OCI-LY7 (cell line): ENCODE measurements around the gene ARHGAP24. TPM values are rescaled to one million over a fixed set of nuclear protein-coding genes. Genes with fewer than 3 reads are reported as not detected.
A peak's percentile ranks its signal among the peaks of the same experiment; 100 is the strongest.

ENCODE experiments used
- BruUV-seq: library from RNA; stranded (reverse); fragments of 400-500 nt; replicated peaks from 2 replicates; lab custom pipeline; 2021; lab: Mats Ljungman, UMichigan
- CTCF ChIA-PET: fragments of 300-600 bp; sonication (Branson Sonifier 250); formaldehyde crosslinking; loops from one replicate; lab custom pipeline; 2022; ENCODE audit warnings: antibody characterized with exemption; ENCODE audit not compliant: unreplicated experiment; lab: Charles Lee
- POLR2A ChIA-PET: fragments of 300-600 bp; sonication (Branson Sonifier 250); formaldehyde crosslinking; loops from one replicate; lab custom pipeline; 2022; ENCODE audit warnings: antibody characterized with exemption; lab: Charles Lee
- DNase-seq: peaks from one replicate; pipeline ENCODE4 v3.0.0-alpha.2; 2015; ENCODE audit warnings: low spot score
- H2AFZ ChIP-seq: fragments of 200-600 bp; sonication (generic), shearing (Covaris generic); 2 replicates; pipeline ENCODE4 v1.6.1; 2014; ENCODE audit warnings: mild to moderate bottlenecking, antibody characterized with exemption, low read length, moderate library complexity
- H3K27ac ChIP-seq: fragments of 200-600 bp; sonication (generic); 2 replicates; pipeline ENCODE4 v1.5.1; 2014; ENCODE audit warnings: mixed run types, low read depth, mild to moderate bottlenecking, moderate library complexity, low read length, inconsistent platforms; ENCODE audit not compliant: poor library complexity, severe bottlenecking
- H3K36me3 ChIP-seq: fragments of 200-600 bp; sonication (generic); 2 replicates; pipeline ENCODE4 v1.6.1; 2014; ENCODE audit warnings: mild to moderate bottlenecking, antibody characterized with exemption, low read length, moderate library complexity, mixed read lengths; ENCODE audit not compliant: insufficient read depth
- H3K4me1 ChIP-seq: fragments of 200-600 bp; sonication (generic); 2 replicates; pipeline ENCODE4 v1.5.1; 2014; ENCODE audit warnings: mild to moderate bottlenecking, low read length; ENCODE audit not compliant: insufficient read depth, poor library complexity, severe bottlenecking
- H3K4me2 ChIP-seq: fragments of 200-600 bp; sonication (generic); 2 replicates; pipeline ENCODE4 v1.6.1; 2014; ENCODE audit warnings: mild to moderate bottlenecking, low read length
- H3K4me3 ChIP-seq: fragments of 200-600 bp; sonication (generic); 2 replicates; pipeline ENCODE4 v1.5.1; 2014; ENCODE audit warnings: mild to moderate bottlenecking, low read depth, low read length; ENCODE audit not compliant: poor library complexity, severe bottlenecking
- H3K79me2 ChIP-seq: fragments of 200-600 bp; sonication (generic); 2 replicates; pipeline ENCODE4 v1.6.1; 2016; ENCODE audit warnings: low read depth, mild to moderate bottlenecking, low read length, moderate library complexity, mixed read lengths; ENCODE audit not compliant: insufficient read depth
- H3K9me2 ChIP-seq: fragments of 200-600 bp; sonication (generic); 2 replicates; pipeline ENCODE4 v1.6.1; 2016; ENCODE audit warnings: mild to moderate bottlenecking, low read length, mixed read lengths; ENCODE audit not compliant: insufficient read depth
- H3K9me3 ChIP-seq: fragments of 200-600 bp; sonication (generic); 2 replicates; pipeline ENCODE4 v1.6.1; 2014; ENCODE audit warnings: mild to moderate bottlenecking, mixed run types, low read length, mixed read lengths
- H4K20me1 ChIP-seq: fragments of 200-600 bp; sonication (generic); 2 replicates; pipeline ENCODE4 v1.6.1; 2014; ENCODE audit warnings: mild to moderate bottlenecking, antibody characterized with exemption, low read length, moderate library complexity, mixed read lengths; ENCODE audit not compliant: insufficient read depth
- EZH2phosphoT487 ChIP-seq: fragments of 200-600 bp; sonication (generic); IDR thresholded peaks from 2 replicates; pipeline ENCODE4 v1.6.1; 2018; ENCODE audit warnings: low read depth, borderline replicate concordance, mild to moderate bottlenecking, mixed run types, antibody characterized with exemption, low read length, moderate library complexity, mixed read lengths
- intact Hi-C: fragments of 100-400 bp; cut with micrococcal nuclease; formaldehyde crosslinking; loops from one replicate; pipeline ENCODE4 v1.10.0; 2022; ENCODE audit not compliant: unreplicated experiment
- total RNA-seq, 2 experiments: library from RNA; depleted of rRNA in 1 of 2; stranded (reverse); fragments of >200 nt in 1 of 2; shearing (Covaris generic) in 1 of 2; gene quantifications; 2 replicates each; pipeline ENCODE4 v1.2.3, GENCODE V29; 2014 to 2022
- TF ChIP-seq, protein P1 (sequence below): fragments of 200-600 bp; sonication (generic); conservative IDR thresholded peaks from 2 replicates; pipeline ENCODE4 v1.5.1; 2014; ENCODE audit warnings: mild to moderate bottlenecking, antibody characterized with exemption, low read length, moderate library complexity, mixed read lengths

Gene ARHGAP24
- total RNA-seq, 2 experiments from 2014 or later: 0.88 to 4.4 TPM

DNA sequence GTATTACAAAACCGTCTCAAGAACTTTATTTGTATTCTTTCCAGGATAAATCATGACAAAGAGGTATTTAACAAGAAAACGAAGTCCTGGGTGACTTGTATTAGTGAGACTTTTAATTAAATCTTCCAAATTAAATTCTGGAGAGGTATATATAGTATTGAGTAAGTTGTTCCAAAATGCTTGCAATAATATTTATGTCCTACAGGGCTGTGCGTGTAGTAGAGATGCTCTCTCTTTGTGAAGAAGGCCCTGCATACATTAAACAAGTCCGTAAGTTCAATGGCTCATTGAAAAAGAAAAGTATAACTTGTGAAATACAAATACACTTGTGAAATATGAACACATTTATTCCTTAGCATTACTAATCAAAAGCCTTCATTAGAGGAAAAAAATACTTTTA, 211.4 kb downstream of the ARHGAP24 start:
- TF ChIP-seq, protein P1, sequence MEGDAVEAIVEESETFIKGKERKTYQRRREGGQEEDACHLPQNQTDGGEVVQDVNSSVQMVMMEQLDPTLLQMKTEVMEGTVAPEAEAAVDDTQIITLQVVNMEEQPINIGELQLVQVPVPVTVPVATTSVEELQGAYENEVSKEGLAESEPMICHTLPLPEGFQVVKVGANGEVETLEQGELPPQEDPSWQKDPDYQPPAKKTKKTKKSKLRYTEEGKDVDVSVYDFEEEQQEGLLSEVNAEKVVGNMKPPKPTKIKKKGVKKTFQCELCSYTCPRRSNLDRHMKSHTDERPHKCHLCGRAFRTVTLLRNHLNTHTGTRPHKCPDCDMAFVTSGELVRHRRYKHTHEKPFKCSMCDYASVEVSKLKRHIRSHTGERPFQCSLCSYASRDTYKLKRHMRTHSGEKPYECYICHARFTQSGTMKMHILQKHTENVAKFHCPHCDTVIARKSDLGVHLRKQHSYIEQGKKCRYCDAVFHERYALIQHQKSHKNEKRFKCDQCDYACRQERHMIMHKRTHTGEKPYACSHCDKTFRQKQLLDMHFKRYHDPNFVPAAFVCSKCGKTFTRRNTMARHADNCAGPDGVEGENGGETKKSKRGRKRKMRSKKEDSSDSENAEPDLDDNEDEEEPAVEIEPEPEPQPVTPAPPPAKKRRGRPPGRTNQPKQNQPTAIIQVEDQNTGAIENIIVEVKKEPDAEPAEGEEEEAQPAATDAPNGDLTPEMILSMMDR: peak; percentile 52; the same call in 1 of the 2 replicates
- no peak for TF ChIP-seq EZH2phosphoT487
- H3K27ac ChIP-seq: no peak overlapping the region
- H3K4me1 ChIP-seq: peaks cover 11% of the 10 kb centered on the region
- no peaks in the 10 kb centered on the region for H4K20me1 ChIP-seq
- DNase-seq: peak; percentile 29
- ChIA-PET POLR2A (interaction anchor here (0.6 to 3.4 kb wide), 13 partner anchors 9 to 171 kb away, joined by 3 to 20 read pairs (median 5); no protein-coding TSS in a partner anchor), CTCF (interaction anchor here (0.5 to 1.0 kb wide), 2 partner anchors 8 to 14 kb away, joined by 3 read pairs; no protein-coding TSS in a partner anchor)
- H3K4me2 ChIP-seq: no peak overlapping the region
- intact Hi-C loops: no loop called here
- no peaks in the 10 kb centered on the region for H3K9me2 ChIP-seq
- H2AFZ ChIP-seq: no peak overlapping the region; the same call in 1 of the 2 replicates
- no TSS peak for BruUV-seq
- peaks cover 11% of the 10 kb centered on the region; the same call in 1 of the 2 replicates for H3K9me3 ChIP-seq
- no peaks in the 10 kb centered on the region for H3K79me2 ChIP-seq
- no peak overlapping the region for H3K4me3 ChIP-seq
- H3K36me3 ChIP-seq: no peaks in the 10 kb centered on the region; the same call in 1 of the 2 replicates

DNA sequence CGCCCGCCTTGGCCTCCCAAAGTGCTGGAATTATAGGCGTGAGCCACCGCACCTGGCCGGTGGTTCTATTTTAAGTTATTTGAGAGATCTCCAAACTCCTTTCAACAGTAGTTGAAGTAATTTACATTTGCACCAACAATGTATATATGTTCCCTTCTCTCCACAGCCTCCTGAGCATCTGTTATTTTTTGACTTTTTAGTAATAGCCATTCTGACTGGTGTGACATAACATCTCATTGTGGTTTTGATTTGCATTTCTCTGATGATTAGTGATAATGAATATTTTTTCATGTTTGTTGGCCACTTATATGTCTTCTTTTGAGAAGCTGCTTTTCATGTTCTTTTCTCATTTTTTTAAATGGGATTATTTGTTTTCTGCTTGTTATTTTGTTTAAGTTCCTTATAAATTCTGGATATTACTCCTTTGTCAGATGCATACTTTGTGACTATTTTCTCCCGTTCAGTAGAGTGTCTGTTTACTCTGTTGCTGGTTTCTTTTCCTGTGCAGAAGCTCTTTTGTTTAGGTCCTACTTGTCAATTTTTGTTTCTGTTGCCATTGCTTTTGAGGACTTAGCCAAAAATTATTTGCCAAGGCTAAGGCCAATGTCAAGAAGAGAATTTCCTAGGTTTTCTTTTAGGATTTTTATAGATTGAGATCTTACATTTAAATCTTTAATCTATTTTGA, 213.2 kb downstream of the ARHGAP24 start:
- DNase-seq: no peak
- no peak overlapping the region for H3K4me2 ChIP-seq
- intact Hi-C loops: no loop called here
- peak overlapping the region; percentile 27; the same call in 1 of the 2 replicates for H2AFZ ChIP-seq
- no peaks in the 10 kb centered on the region for H3K79me2 ChIP-seq
- no peaks in the 10 kb centered on the region; the same call in 1 of the 2 replicates for H3K36me3 ChIP-seq
- ChIA-PET POLR2A (interaction anchor here (0.5 to 1.7 kb wide), 4 partner anchors 12 to 57 kb away, joined by 3 to 7 read pairs (median 4); no protein-coding TSS in a partner anchor), CTCF (no interaction called here)
- no TSS peak for BruUV-seq
- no peak overlapping the region for H3K4me3 ChIP-seq
- H3K4me1 ChIP-seq: peaks cover 8% of the 10 kb centered on the region
- H3K27ac ChIP-seq: no peak overlapping the region
- no peaks in the 10 kb centered on the region for H4K20me1 ChIP-seq
- TF ChIP-seq, protein P1: no peak
- no peak for TF ChIP-seq EZH2phosphoT487
- H3K9me3 ChIP-seq: peaks cover 11% of the 10 kb centered on the region; the same call in 1 of the 2 replicates
- H3K9me2 ChIP-seq: no peaks in the 10 kb centered on the region
